Suprapubic skin (tissue), 4 donors: Measurements from ENCODE around the gene GRAMD4.

Experiments used
- POLR2A ChIP-seq, 2 donors: fragments of 450-650 bp; IDR thresholded peaks; one replicate each; pipeline ENCODE4 v1.6.1; 2017; ENCODE audit warnings: antibody characterized with exemption in 2 of 2, mild to moderate bottlenecking in 2 of 2, moderate library complexity in 2 of 2
- POLR2AphosphoS5 ChIP-seq, 3 donors: sonication (generic); formaldehyde crosslinking; IDR thresholded peaks; one replicate each; pipeline ENCODE4 v1.6.1; 2017; ENCODE audit warnings: antibody characterized with exemption in 3 of 3

- TF ChIP-seq POLR2A (IDR thresholded peaks at IDR 0.05): no peak
- TF ChIP-seq POLR2AphosphoS5 (IDR thresholded peaks at IDR 0.05): no peak
Observed at GRCh38 chr22:46633334-46633890, 13.2 kb downstream of the GRAMD4 start.
